Stomach smooth muscle (tissue), 2 donors: ENCODE results near the gene TMPO.

Source experiments
- H3K27ac ChIP-seq: one replicate; pipeline ENCODE4 v1.7.0; 2013; ENCODE audit warnings: mild to moderate bottlenecking, low read length, inconsistent platforms
- H3K27me3 ChIP-seq, 2 donors: one replicate each; pipeline ENCODE4 v1.7.0; 2013; ENCODE audit warnings: low read length in 2 of 2; ENCODE audit not compliant: insufficient read depth in 2 of 2, control insufficient read depth in 1 of 2
- H3K36me3 ChIP-seq, 2 donors: one replicate each; pipeline ENCODE4 v1.7.0; 2013; ENCODE audit warnings: low read length in 2 of 2; ENCODE audit not compliant: control insufficient read depth in 2 of 2, insufficient read depth in 2 of 2
- H3K4me1 ChIP-seq: one replicate; pipeline ENCODE4 v1.7.0; 2013; ENCODE audit warnings: low read length; ENCODE audit not compliant: control insufficient read depth, insufficient read depth
- H3K4me3 ChIP-seq, 2 donors: one replicate each; pipeline ENCODE4 v1.7.0; 2013; ENCODE audit warnings: low read length in 2 of 2
- H3K9ac ChIP-seq, 2 donors: one replicate each; pipeline ENCODE4 v1.7.0; 2013; ENCODE audit warnings: low read length in 2 of 2, mild to moderate bottlenecking in 1 of 2
- H3K9me3 ChIP-seq, 2 donors: one replicate each; pipeline ENCODE4 v1.7.0; 2013; ENCODE audit warnings: low read length in 2 of 2; ENCODE audit not compliant: control insufficient read depth in 2 of 2
- donor health status: healthy.
- donor health status: Pancreatic carcinoma.

Gene TMPO

DNA sequence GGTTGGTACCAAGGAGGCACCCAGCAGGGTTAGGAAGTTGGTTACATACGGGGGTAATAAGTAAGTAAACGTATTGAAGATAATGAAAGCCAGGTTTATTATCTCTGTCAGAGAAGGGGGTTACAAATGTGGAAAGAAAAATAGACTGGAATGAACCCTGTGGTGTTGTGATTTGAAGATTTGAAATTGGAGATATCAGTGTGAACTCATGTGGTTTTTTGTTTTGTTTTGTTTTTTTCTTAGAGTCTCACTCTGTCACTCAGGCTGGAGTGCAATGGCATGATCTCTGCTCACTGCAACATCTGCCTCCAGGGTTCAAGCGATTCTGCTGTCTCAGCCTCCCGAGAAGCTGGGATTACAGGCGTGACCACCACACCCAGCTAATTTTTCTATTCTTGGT lies 64.0 kb downstream of the TMPO start:
- H3K27me3 ChIP-seq: no peaks in the 10 kb centered on the region
- no peak overlapping the region for H3K4me3 ChIP-seq
- no peaks in the 10 kb centered on the region for H3K9me3 ChIP-seq
- no peak overlapping the region for H3K27ac ChIP-seq
- H3K4me1 ChIP-seq: no peaks in the 10 kb centered on the region
- no peaks in the 10 kb centered on the region for H3K36me3 ChIP-seq
- no peak overlapping the region for H3K9ac ChIP-seq

DNA sequence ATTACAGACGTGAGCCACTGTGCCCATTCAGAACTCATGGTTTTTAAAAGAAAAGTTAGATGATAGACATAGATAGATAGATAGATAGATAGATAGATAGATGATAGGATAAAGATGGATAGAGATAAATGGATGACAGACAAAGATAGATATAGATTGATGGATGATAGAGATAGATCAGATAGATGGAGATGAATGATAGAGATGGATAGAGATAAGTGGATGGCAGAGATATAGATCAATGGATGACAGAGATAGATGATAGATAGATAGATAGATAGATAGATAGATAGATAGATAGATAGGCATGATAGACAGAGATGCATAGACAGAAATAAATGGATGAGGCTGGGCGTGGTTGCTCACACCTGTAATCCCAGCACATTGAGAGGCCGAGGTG lies 64.4 kb downstream of the TMPO start:
- Histone ChIP-seq H3K9ac (no peak overlapping the region), H3K27me3 (no peaks in the 10 kb centered on the region), H3K27ac (no peak overlapping the region), H3K9me3 (no peaks in the 10 kb centered on the region), H3K36me3 (no peaks in the 10 kb centered on the region), H3K4me3 (no peak overlapping the region), H3K4me1 (no peaks in the 10 kb centered on the region)

DNA sequence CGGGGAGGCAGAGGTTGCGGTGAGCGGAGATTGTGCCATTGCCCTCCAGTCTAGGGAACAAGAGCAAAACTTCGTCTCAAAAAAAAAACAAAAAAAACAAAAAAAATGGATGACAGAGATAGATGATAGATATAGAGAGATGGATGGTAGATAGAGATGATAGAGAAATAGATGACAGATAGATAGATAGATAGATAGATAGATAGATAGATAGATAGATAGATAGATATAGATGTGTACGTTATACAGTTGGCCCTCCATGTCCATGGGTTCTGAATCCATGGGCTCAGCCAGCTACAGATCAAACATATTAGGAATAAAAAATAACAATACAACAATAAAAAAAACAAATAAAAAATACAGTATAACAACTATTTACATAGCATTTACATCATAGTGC lies 65.3 kb downstream of the TMPO start:
- H3K36me3 ChIP-seq: no peaks in the 10 kb centered on the region
- no peak overlapping the region for H3K27ac ChIP-seq
- no peaks in the 10 kb centered on the region for H3K4me1 ChIP-seq
- no peaks in the 10 kb centered on the region for H3K9me3 ChIP-seq
- H3K27me3 ChIP-seq: no peaks in the 10 kb centered on the region
- H3K9ac ChIP-seq: no peak overlapping the region
- H3K4me3 ChIP-seq: no peak overlapping the region

DNA sequence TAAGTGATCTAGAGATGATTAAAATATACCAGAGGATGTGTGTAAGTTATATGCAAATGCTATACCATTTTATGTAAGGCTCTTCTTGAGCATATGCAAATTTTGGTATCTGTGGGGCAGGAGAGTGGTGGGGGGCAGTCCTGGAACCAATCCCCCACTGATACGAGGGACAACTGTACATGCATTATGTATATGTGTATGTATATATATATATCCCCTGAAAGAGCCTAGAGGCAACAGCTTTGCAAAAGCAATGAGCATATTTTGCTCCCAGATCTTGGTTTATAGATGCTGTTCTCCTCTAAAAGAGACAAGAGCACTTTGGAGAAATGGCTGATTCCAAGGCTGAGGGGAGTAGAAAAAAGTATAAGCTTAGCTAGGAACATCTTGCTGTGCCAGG lies 65.7 kb downstream of the TMPO start:
- H3K4me3 ChIP-seq: no peak overlapping the region
- H3K9me3 ChIP-seq: no peaks in the 10 kb centered on the region
- no peaks in the 10 kb centered on the region for H3K27me3 ChIP-seq
- no peak overlapping the region for H3K9ac ChIP-seq
- no peaks in the 10 kb centered on the region for H3K36me3 ChIP-seq
- no peaks in the 10 kb centered on the region for H3K4me1 ChIP-seq
- H3K27ac ChIP-seq: no peak overlapping the region

DNA sequence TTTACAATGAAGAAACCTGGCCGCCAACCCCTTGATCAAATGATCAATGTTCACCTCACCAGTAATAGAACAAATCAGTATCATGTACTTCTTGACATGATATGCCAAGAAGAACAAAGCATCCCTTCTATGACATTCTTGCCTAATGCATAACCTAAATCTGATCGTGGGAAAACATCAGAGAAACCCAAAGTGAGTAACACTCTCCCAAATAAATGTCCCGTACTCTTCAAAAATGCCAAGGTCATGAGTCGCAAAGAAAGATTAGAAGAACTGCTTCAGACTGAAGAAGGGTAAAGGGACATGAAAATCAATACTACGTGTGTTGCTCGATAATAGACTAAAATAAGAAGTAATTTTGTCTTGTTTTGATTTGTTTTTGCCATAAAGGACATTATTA lies 66.7 kb downstream of the TMPO start:
- Histone ChIP-seq H3K9ac (no peak overlapping the region), H3K4me3 (no peak overlapping the region), H3K4me1 (no peaks in the 10 kb centered on the region), H3K27ac (no peak overlapping the region), H3K27me3 (no peaks in the 10 kb centered on the region), H3K9me3 (no peaks in the 10 kb centered on the region), H3K36me3 (no peaks in the 10 kb centered on the region)

DNA sequence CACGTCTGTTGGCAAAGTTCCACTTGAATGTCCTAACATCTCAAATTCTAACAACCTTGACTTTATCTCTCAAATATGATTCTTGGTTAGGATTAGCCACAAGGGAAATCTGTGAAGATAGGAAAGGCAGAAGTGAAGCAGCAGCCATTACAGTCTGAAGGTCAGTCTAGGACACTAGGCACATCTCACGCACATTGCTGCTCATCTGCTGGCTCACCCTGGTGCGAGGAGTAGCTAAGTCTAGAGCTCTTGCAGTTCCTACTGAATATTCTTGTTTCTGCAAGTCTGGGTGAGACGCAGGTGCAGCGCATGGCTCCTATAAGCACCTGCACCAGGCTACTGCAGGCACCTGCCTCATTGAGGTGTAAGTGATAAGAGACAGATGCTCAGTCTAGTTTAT lies 71.7 kb downstream of the TMPO start:
- Histone ChIP-seq H3K4me3 (no peak overlapping the region), H3K36me3 (no peaks in the 10 kb centered on the region), H3K27ac (no peak overlapping the region), H3K27me3 (no peaks in the 10 kb centered on the region), H3K9me3 (no peaks in the 10 kb centered on the region), H3K4me1 (no peaks in the 10 kb centered on the region), H3K9ac (no peak overlapping the region)

DNA sequence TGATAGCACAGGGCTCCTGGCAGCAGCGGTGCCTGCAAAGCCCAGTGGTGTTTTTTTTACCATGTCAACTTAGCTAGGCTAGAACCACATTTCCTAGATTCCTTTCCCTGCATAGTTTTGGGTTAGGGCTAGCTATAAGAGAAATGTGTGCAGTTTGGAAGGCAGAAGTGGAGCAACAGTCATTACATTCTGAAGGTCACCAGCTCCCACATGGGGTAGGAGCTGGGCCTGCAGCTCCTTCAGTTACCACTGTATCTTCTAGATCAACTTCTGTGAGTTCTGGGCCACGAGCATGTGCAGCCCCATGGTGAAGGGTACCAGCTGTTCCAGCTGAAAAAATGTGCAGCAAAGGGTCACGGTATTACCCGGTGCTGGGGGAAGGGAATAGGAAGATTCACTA lies 75.8 kb downstream of the TMPO start:
- H3K9me3 ChIP-seq: no peaks in the 10 kb centered on the region
- no peak overlapping the region for H3K27ac ChIP-seq
- no peak overlapping the region for H3K9ac ChIP-seq
- H3K4me3 ChIP-seq: no peak overlapping the region
- H3K27me3 ChIP-seq: no peaks in the 10 kb centered on the region
- H3K36me3 ChIP-seq: peaks cover 0 to 4% of the 10 kb centered on the region in 2 donors
- peaks cover 4% of the 10 kb centered on the region for H3K4me1 ChIP-seq

DNA sequence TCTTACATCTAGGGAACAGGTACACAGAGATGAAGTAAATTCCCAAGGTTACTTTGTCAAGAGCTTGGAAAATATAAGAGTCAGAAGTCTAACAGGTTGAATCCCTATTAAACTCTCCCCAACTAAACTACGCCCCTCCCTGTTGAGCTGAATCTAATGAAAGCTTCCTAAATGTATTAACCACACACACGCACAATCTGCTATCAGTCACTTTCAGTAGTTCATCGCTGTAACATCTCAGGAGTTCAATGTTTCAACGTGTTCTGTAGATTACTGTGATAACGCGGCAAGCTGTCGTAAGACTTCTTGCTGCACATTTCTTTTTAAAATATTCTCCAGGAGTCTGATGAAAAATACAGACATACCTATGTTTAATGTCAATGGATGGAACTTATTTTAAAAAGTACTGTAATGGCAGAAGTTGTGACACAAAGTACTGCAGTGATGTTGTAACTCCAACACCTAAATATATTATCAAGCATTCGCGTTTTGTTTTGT lies 77.5 kb downstream of the TMPO start:
- no peaks in the 10 kb centered on the region for H3K27me3 ChIP-seq
- peaks cover 4% of the 10 kb centered on the region for H3K4me1 ChIP-seq
- peak overlapping the region; percentile 40 to 99 for H3K4me3 ChIP-seq
- H3K36me3 ChIP-seq: peaks cover 4 to 6% of the 10 kb centered on the region in 2 donors
- H3K27ac ChIP-seq: peak overlapping the region; percentile 99
- H3K9ac ChIP-seq: peak overlapping the region; percentile 57 to 80
- H3K9me3 ChIP-seq: no peaks in the 10 kb centered on the region

DNA sequence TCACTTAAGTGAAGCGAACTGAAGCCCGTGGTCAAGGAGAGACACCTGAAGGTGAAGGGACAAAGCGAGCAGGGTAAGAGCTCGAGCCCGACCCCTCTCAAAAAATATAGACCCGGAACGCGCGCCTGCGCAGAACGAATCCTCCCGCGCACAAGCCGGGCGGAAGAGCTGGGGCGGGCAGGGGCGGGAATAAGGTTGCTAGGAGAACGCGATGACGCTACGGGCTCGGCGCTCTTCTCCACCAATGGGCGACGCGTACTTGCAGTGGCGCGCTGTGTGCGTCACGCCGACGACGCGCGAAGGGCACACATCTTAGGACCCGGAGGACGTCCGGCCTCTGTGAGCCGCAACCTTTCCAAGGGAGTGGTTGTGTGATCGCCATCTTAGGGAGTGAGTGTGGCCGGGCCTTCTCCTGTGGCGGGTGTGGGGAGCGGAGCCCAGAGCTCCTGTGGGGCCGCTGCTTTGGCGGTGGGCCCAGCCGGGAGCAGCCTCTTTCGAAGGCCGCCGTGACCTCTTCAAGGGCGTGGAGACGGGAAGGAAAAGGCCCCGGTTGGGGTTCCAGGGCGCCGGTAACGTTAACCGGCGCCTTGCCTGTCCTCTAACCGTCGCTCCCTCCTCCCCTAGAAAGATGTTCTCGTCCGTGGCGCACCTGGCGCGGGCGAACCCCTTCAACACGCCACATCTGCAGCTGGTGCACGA lies 78.1 kb downstream of the TMPO start, which contains the start of gene SLC25A3:
TSS of gene SLC25A3 (plus strand) at position 336 of the 699 bp plus-strand sequence. CDS start at position 629, 293 bp downstream.
- H3K4me1 ChIP-seq: peaks cover 4% of the 10 kb centered on the region
- H3K36me3 ChIP-seq: peaks cover 8 to 12% of the 10 kb centered on the region in 2 donors
- peak within 1 kb of the TSS; percentile 95 to 99 for H3K9ac ChIP-seq
- H3K27me3 ChIP-seq: no peaks in the 10 kb centered on the region
- peak within 1 kb of the TSS; percentile 91 to 99 for H3K4me3 ChIP-seq
- no peaks in the 10 kb centered on the region for H3K9me3 ChIP-seq
- peak within 1 kb of the TSS; percentile 99 for H3K27ac ChIP-seq

DNA sequence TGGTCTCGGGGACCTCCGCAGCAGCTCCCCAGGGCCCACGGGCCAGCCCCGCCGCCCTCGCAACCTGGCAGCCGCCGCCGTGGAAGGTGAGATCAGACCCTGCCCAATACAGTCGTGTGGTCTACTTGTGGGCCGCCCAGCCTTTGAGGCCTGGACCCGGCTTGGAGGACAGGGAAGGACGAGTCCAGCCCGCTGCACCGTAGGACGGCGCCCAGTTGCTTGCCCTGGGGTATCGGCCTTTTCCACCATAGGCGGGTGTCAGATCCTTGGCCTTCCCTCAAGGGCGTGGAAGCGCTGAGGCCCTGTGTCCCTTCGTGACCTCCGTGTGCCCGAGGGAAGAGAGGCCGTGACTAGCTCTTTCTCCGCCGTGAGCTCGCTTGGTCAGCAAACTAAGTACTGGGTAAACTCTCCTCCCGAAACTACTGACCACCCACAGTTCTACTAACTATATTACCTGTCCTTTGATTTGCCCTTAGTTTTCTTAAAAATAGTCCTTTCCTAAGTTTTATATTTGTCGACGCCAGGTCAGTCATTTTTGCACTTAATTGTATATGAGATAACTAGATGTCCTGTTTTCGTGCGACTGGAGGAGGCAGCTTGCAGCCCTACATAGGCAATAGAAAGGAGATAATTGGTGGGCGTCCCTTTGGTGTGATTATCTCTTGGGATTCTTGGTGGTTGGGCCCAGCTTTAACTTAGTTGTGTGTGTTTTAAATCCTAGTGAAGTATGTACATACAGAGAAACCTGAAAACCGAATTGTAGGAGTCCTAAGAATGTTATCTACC lies 78.9 kb downstream of the TMPO start:
- no peaks in the 10 kb centered on the region for H3K9me3 ChIP-seq
- H3K4me1 ChIP-seq: peaks cover 4% of the 10 kb centered on the region
- no peaks in the 10 kb centered on the region for H3K27me3 ChIP-seq
- H3K9ac ChIP-seq: peak overlapping the region; percentile 95 to 99
- peak overlapping the region; percentile 91 to 99 for H3K4me3 ChIP-seq
- H3K27ac ChIP-seq: peak overlapping the region; percentile 99
- peaks cover 9 to 13% of the 10 kb centered on the region in 2 donors for H3K36me3 ChIP-seq
